Measurements from ENCODE around the gene MAT2B.

Gene MAT2B

GRCh38 chr5:163562071-163562470, 56.7 kb downstream of the MAT2B start:
- no peak for DNase-seq

- no peak for DNase-seq
Measured at GRCh38 chr5:163563112-163563511, 57.7 kb downstream of the MAT2B start.

GRCh38 chr5:163563880-163564279, 58.5 kb downstream of the MAT2B start:
- no peak for DNase-seq

GRCh38 chr5:163564321-163564938, 59.0 kb downstream of the MAT2B start:
- DNase-seq = peak in 4 of 5 donors; percentile 11 to 45 (median 32)

DNA sequence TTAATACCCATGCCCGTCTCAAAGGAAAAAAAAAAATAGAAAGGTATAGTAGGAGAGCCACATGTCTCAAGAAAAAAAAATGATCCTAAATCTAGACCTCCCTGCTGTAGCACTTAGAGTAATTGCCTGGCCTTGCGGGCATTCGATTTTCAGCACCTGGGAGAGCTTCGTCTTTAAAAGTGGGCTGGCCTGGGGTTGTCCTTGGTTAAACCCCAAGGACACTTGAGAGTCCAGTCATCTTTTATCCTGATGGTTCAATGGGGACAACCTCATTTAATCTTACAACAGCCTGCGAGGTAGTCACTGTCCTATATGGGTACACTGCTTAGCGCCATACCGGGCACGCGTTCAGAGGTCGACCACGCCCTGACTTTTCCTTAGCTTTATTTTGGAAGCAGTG, 60.1 kb downstream of the MAT2B start:
- DNase-seq = no peak

DNA sequence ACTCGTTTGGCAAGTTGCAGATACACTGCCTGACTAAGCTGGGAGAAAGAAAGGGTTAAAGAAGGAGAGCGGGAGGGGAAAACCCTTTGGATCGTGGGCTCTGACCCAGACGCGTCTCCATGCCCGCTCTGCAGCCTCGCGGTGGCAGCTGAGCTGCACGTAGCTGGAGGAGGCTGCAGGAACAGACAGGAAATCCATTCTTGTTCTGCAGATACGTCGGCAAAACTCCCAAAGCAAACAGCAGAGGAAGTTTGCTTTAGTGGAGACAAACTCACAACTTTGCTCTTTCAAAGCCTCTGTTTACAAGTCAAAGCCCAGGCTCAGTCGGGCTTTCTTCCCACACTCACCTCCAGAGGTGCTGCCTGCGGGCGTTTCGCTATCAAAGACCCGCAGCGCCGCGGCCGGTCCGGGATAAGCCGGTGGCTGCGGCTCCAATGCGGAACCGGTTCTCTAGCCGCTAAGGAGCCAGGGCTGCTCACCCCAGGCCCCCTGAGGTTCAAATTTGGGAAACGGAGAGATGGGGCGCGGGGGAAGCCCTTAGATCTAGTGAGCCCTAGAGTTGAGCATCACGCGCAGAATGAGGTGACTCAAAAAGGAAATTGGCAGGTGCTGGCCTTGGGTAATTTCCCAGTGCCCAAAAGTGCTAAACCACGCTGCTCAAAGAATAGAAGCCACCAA, 60.7 kb downstream of the MAT2B start:
- peak in 2 of 5 donors; percentile 3 to 11 for DNase-seq

- DNase-seq = no peak
Measured at GRCh38 chr5:163566678-163567077, 61.3 kb downstream of the MAT2B start.

DNA sequence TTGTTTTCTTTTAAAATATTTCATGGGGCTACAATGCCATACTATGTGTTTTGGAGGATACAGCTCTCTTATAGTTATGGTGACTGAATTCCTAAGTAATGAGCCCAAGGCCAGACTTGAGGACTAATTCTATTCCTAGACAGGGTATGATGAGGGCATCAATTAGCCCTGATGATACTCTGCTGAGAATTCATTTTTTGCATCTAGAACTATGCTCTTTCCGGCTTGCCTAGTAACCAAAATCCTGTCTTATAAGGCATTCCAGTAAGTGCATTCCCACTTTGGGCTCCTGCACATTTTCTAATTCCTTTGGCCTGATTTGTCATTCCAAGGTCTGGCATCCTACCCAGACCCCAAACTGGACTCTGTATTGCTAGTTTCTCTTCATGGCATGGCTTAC, 62.4 kb downstream of the MAT2B start:
- no peak for DNase-seq

Measured in T-helper 1 cell (primary cell).